ENCODE results near the gene FBXO31. TPM values are rescaled to one million over a fixed set of nuclear protein-coding genes. Genes with fewer than 3 reads are reported as not detected.

The FBXO31 gene
- total and polyA plus RNA-seq, 2 donors (not counting 1 experiment from before 2014, with no cell fraction given), result 17.8 to 32.9 TPM

DNA sequence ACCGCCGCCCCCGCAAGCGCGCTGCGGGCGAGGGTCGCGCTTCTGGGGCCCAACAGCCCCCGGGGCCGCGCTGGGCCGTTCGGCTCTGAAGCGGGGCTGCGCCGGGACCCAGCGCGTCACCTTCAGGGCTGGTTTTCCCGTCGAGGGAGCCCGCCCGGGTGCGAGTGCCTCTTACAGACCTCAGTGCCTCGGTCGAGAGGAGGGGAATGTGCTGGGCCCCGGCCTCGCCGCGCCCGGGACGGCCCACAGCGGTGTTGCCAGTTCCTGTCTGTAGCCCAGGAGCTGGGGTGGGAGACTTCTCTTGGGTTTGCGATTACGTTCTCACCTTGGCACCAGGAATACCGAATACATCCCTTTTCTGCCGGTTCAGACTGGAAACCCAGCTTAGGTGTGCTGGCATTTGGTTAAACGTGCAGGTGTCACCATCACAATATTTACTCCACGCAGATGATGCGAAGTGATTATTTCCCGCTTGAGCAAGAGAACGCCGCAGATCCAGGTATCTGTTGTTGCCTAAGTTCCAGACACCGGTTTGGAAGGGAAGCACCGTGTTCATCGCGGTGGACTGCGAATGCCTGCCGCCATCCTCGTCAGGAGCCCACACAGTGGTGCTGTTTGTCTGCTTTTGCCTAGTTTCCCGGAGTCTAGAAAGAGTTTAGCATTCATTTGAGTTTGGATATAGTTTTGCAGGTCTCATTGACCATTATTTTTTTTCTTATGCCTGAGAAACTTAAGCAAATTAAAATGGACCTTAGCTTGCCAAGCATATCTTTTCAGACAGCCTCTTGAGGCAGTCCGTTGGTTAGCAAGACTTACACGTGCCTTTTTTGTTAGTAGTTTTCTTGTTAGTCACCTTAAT is 9.5 kb upstream of the FBXO31 start:
- H3K9ac ChIP-seq (ENCODE audit: low read length), result peak overlapping the region; percentile 76
- POLR2A ChIA-PET, result interaction anchor here (0.5 to 4.0 kb wide), 3 partner anchors 10 to 75 kb away, joined by 3 to 23 read pairs (median 3); partner anchors contain the start of gene FBXO31
- no peaks in the 10 kb centered on the region for H3K27me3 ChIP-seq (replicated peaks in 1 of 4; ENCODE audit: control extremely low read depth in 1 of 4, control insufficient read depth in 3 of 4, insufficient read depth in 4 of 4, low read length in 3 of 4)
- peaks cover 49% of the 10 kb centered on the region for H3K4me1 Mint-ChIP-seq
- H3K27me3 Mint-ChIP-seq, result no peaks in the 10 kb centered on the region
- H3K4me3 ChIP-seq (ENCODE audit: control extremely low read depth in 1 of 5, extremely low read depth in 1 of 5, insufficient read depth in 1 of 5, low read depth in 2 of 5, low read length in 4 of 5), result peak overlapping the region; percentile 57 to 79 (median 68)
- peaks cover 54% of the 10 kb centered on the region for H3K79me2 ChIP-seq (ENCODE audit: control insufficient read depth, insufficient read depth, low read length)
- TF ChIP-seq, protein P1, sequence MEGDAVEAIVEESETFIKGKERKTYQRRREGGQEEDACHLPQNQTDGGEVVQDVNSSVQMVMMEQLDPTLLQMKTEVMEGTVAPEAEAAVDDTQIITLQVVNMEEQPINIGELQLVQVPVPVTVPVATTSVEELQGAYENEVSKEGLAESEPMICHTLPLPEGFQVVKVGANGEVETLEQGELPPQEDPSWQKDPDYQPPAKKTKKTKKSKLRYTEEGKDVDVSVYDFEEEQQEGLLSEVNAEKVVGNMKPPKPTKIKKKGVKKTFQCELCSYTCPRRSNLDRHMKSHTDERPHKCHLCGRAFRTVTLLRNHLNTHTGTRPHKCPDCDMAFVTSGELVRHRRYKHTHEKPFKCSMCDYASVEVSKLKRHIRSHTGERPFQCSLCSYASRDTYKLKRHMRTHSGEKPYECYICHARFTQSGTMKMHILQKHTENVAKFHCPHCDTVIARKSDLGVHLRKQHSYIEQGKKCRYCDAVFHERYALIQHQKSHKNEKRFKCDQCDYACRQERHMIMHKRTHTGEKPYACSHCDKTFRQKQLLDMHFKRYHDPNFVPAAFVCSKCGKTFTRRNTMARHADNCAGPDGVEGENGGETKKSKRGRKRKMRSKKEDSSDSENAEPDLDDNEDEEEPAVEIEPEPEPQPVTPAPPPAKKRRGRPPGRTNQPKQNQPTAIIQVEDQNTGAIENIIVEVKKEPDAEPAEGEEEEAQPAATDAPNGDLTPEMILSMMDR (IDR thresholded peaks at IDR 0.05), result no peak
- TF ChIP-seq EZH2 (IDR thresholded peaks at IDR 0.05; ENCODE audit: borderline replicate concordance, insufficient read depth, low read depth, low read length, poor library complexity, severe bottlenecking), result no peak
- peaks cover 54% of the 10 kb centered on the region for H4K20me1 ChIP-seq (ENCODE audit: control insufficient read depth, insufficient read depth, low read length, poor library complexity, severe bottlenecking)
- peak overlapping the region; percentile 38 to 95 for H3K27ac ChIP-seq (ENCODE audit: low read length in 2 of 2)
- CTCF ChIA-PET, result interaction anchor here (1.1 to 4.2 kb wide), 4 partner anchors 10 to 242 kb away, joined by 4 to 52 read pairs (median 26); partner anchors contain the start of genes C16orf95 and FBXO31
- ATAC-seq (ENCODE audit: low read depth) (no peak), DNase-seq (peak; percentile 63)
- no peak overlapping the region for H2AFZ ChIP-seq (ENCODE audit: insufficient read depth, low read depth, low read length, poor library complexity, severe bottlenecking)
- intact Hi-C loops (cut with micrococcal nuclease), result loop anchor here (1.0 to 2.0 kb wide), 3 partner anchors 10 to 374 kb away; partner anchors contain the start of genes C16orf95 and FBXO31
- no peaks in the 10 kb centered on the region for H3K9me3 ChIP-seq (ENCODE audit: control extremely low read depth in 1 of 3, control insufficient read depth in 2 of 3, insufficient read depth in 1 of 3, low read length in 2 of 3)
- no peaks in the 10 kb centered on the region for H3K9me3 Mint-ChIP-seq (ENCODE audit: insufficient read depth)
- peak overlapping the region; percentile 87 for H3K4me2 ChIP-seq (replicated peaks; ENCODE audit: low read depth, low read length, poor library complexity, severe bottlenecking)
- H3K4me3 Mint-ChIP-seq, result peak overlapping the region; percentile 94
- no peaks in the 10 kb centered on the region for H3K36me3 ChIP-seq (replicated peaks in 1 of 2; ENCODE audit: control extremely low read depth in 1 of 2, control insufficient read depth in 1 of 2, extremely low read depth in 1 of 2, insufficient read depth in 2 of 2, low read length in 1 of 2)
- peaks cover 34 to 41% of the 10 kb centered on the region in 2 donors for H3K4me1 ChIP-seq (ENCODE audit: control insufficient read depth in 2 of 2, insufficient read depth in 2 of 2, low read length in 2 of 2)
- 2% methylated on average over 47 of the region's 53 CpGs for WGBS (ENCODE audit: insufficient coverage)
- peak overlapping the region; percentile 91 for H3K27ac Mint-ChIP-seq
